ENCODE results near the gene COG5. TPM values are rescaled to one million over a fixed set of nuclear protein-coding genes. Genes with fewer than 3 reads are reported as not detected.
A peak's percentile ranks its signal among the peaks of the same experiment; 100 is the strongest.

The COG5 gene
- total and polyA plus RNA-seq, 9 of the 15 experiments (the other 6 are each of a cell fraction or from before 2014, with no cell fraction given), result 15.3 to 75.1 (median 56.4) TPM

DNA sequence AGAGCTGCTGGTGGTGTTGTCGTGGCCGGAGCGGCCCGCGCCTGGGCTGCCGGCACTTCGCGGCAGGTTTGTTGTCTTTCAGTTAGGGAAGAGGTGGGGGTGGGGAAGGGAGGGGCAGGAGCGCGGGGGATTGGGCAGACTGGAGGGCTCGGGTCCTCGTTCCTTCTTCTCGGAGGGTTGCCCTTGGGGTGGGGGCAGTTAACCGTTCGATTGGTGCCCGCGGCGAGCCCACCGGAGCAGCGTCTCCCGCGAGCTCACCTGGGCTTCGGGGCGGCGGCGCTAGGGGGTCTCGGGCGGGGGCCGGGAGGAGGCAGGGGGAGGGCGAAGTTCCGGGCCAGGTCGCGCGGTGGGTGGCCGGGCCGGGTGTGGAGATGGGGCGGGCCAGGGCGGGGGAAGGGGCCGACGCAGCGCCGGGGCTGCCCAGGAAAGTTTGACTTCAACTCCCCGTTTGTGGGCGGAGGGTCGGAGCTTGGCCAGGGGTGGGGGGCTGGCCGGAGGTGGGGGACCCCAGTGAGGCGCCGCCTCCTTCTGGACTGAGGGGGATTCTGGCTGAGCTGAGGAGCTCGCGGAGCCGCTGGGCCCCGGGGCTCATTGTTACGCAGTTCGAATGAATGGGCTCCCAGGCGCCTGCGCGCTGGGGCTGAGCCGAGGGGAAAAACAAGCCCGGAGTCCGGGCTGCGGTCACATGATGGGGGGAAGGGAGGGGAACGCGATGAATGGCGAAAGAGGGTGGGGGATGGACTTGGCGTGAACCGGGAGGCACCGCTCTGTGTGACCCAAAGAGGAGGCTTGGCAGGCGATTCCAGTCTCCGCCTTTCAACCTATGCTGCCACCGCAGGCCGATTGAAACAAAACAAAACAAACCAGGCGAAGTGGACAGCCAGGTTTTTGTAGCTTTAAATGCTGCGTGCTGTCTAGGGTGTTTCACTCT, 394.3 kb downstream of the COG5 start (continued):
- TF ChIP-seq PTRF (tag; IDR thresholded peaks at IDR 0.05), result no peak
- TF ChIP-seq PYGO2 (tag; IDR thresholded peaks at IDR 0.05), result no peak

- no peaks in the 10 kb centered on the region for H3K9me3 ChIP-seq (replicated peaks; ENCODE audit: control insufficient read depth, insufficient read depth, low read depth, low read length)
- H3K27ac ChIP-seq (ENCODE audit: extremely low read depth, low read depth, low read length), result peak within 1 kb of the TSS; percentile 93
- TF ChIP-seq ZNF717 (CRISPR knock-in tag; IDR thresholded peaks at IDR 0.05), result no peak
- no peak; a peak in 1 of 4 replicates for TF ChIP-seq RCOR1 (IDR thresholded peaks at IDR 0.05; ENCODE audit: borderline replicate concordance in 1 of 2, low read depth in 2 of 2, low read length in 2 of 2)
- no peak for TF ChIP-seq ZC3H11A (IDR thresholded peaks at IDR 0.05; ENCODE audit: low read depth, low read length)
- TF ChIP-seq, protein P1, sequence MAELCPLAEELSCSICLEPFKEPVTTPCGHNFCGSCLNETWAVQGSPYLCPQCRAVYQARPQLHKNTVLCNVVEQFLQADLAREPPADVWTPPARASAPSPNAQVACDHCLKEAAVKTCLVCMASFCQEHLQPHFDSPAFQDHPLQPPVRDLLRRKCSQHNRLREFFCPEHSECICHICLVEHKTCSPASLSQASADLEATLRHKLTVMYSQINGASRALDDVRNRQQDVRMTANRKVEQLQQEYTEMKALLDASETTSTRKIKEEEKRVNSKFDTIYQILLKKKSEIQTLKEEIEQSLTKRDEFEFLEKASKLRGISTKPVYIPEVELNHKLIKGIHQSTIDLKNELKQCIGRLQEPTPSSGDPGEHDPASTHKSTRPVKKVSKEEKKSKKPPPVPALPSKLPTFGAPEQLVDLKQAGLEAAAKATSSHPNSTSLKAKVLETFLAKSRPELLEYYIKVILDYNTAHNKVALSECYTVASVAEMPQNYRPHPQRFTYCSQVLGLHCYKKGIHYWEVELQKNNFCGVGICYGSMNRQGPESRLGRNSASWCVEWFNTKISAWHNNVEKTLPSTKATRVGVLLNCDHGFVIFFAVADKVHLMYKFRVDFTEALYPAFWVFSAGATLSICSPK (IDR thresholded peaks at IDR 0.05; ENCODE audit: borderline replicate concordance), result no peak
- no peak for TF ChIP-seq ZNF253 (CRISPR knock-in tag; conservative IDR thresholded peaks at IDR 0.05)
- TF ChIP-seq RBM17 (IDR thresholded peaks at IDR 0.05; ENCODE audit: borderline replicate concordance, low read depth, low read length), result no peak
- no peak for TF ChIP-seq ZNF561 (CRISPR knock-in tag; conservative IDR thresholded peaks at IDR 0.05)
- TF ChIP-seq, protein P2, sequence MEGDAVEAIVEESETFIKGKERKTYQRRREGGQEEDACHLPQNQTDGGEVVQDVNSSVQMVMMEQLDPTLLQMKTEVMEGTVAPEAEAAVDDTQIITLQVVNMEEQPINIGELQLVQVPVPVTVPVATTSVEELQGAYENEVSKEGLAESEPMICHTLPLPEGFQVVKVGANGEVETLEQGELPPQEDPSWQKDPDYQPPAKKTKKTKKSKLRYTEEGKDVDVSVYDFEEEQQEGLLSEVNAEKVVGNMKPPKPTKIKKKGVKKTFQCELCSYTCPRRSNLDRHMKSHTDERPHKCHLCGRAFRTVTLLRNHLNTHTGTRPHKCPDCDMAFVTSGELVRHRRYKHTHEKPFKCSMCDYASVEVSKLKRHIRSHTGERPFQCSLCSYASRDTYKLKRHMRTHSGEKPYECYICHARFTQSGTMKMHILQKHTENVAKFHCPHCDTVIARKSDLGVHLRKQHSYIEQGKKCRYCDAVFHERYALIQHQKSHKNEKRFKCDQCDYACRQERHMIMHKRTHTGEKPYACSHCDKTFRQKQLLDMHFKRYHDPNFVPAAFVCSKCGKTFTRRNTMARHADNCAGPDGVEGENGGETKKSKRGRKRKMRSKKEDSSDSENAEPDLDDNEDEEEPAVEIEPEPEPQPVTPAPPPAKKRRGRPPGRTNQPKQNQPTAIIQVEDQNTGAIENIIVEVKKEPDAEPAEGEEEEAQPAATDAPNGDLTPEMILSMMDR (IDR thresholded peaks at IDR 0.05 in 2 of 3, conservative IDR thresholded peaks at IDR 0.05 in 1 of 3; ENCODE audit: insufficient read depth in 2 of 3, low read depth in 1 of 3, low read length in 3 of 3), result 0 out of 6 replicates have a peak, but pooled peaks of 1 of the 3 experiments have one; percentile 10
- TF ChIP-seq PKNOX1 (IDR thresholded peaks at IDR 0.05), result peak; percentile 100
- 0 out of 2 replicates have a peak, but pooled peaks have one; percentile 10 for TF ChIP-seq CC2D1A (IDR thresholded peaks at IDR 0.05)
Observed at GRCh38 chr7:107168233-107169119, 395.2 kb downstream of the COG5 start, which contains the start of gene HBP1. Gene HBP1 (plus strand): TSS chr7:107169003. CDS start chr7:107179894, 10,891 bp downstream.

More at GRCh38 chr7:107168233-107169119, 395.2 kb downstream of the COG5 start, which contains the start of gene HBP1:
- FAIRE-seq, result peak; percentile 100
- peak; percentile 96 to 100 (median 98) for DNase-seq (ENCODE audit: extremely low read depth in 1 of 4, low spot score in 3 of 4)
- intact Hi-C loops (cut with micrococcal nuclease), result loop anchor here (1.0 to 5.0 kb wide), 5 partner anchors 122 to 506 kb away; partner anchors contain the start of genes CCDC71L and PIK3CG
- Histone ChIP-seq H3K27me3 (ENCODE audit: control insufficient read depth in 2 of 2, insufficient read depth in 2 of 2, low read length in 2 of 2) (no peaks in the 10 kb centered on the region), H3K4me1 (replicated peaks in 1 of 2; ENCODE audit: control insufficient read depth in 2 of 2, insufficient read depth in 2 of 2, low read length in 2 of 2) (peaks cover 5 to 21% of the 10 kb centered on the region in 2 experiments), H3K4me2 (ENCODE audit: insufficient read depth, low read length) (peak within 1 kb of the TSS; percentile 100), H3K79me2 (ENCODE audit: control insufficient read depth, insufficient read depth, low read length) (peaks cover 35% of the 10 kb centered on the region), H3K9ac (ENCODE audit: insufficient read depth in 1 of 2, low read depth in 2 of 2, low read length in 2 of 2) (peak within 1 kb of the TSS; percentile 80 to 97), H3K4me3 (peak within 1 kb of the TSS; percentile 74), H3K36me3 (ENCODE audit: control insufficient read depth, insufficient read depth, low read length) (no peaks in the 10 kb centered on the region; the same call in 2 of the 3 replicates), H4K20me1 (replicated peaks; ENCODE audit: control insufficient read depth, insufficient read depth, low read length) (no peaks in the 10 kb centered on the region; the same call in none of the 2 replicates), H2AFZ (ENCODE audit: low read depth, low read length) (peak within 1 kb of the TSS; percentile 86), H3K9me1 (ENCODE audit: control insufficient read depth, insufficient read depth, low read length) (no peaks in the 10 kb centered on the region)
- ChIA-PET CTCF (ENCODE audit: low intra/inter-chr PET ratio) (interaction anchor here (0.6 kb wide), 1 partner anchor 675 kb away, joined by 4 read pairs; no protein-coding TSS in a partner anchor), POLR2A (interaction anchor here (0.6 to 4.3 kb wide), 55 partner anchors 9 to 751 kb away, joined by 3 to 35 read pairs (median 3); partner anchors contain the start of genes CBLL1, COG5 and DUS4L)
- no TSS peak for BruUV-seq (replicated peaks)
- ATAC-seq, result peak; percentile 89
- under 1% methylated on average over 44 of the region's 44 CpGs for WGBS (ENCODE audit: insufficient coverage, low coverage, missing lambda C conversion rate)
- in situ Hi-C loops (cut with MboI), result no loop called here
